Trophoblast cell (in vitro differentiated cells and primary cell): ENCODE results near the gene EIF5.

Experiments
- DNase-seq, 2 donors: peaks; one replicate each; pipeline ENCODE4 v3.0.0-alpha.2; 2016
- H2AFZ ChIP-seq: 2 replicates; pipeline ENCODE4 v1.6.1; 2013; ENCODE audit warnings: low read length, moderate library complexity, mild to moderate bottlenecking; ENCODE audit not compliant: insufficient read depth, poor library complexity
- H2AK5ac ChIP-seq: 2 replicates; pipeline ENCODE4 v1.6.1; 2013; ENCODE audit warnings: mild to moderate bottlenecking, low read length
- H2BK120ac ChIP-seq: 2 replicates; pipeline ENCODE4 v1.6.1; 2013; ENCODE audit warnings: low read length, mild to moderate bottlenecking, moderate library complexity; ENCODE audit not compliant: insufficient read depth, poor library complexity
- H2BK12ac ChIP-seq: 2 replicates; pipeline ENCODE4 v1.6.1; 2013; ENCODE audit warnings: mild to moderate bottlenecking, low read length, moderate library complexity
- H2BK5ac ChIP-seq: 2 replicates; pipeline ENCODE4 v1.6.1; 2013; ENCODE audit warnings: low read length, low read depth, moderate library complexity, mild to moderate bottlenecking; ENCODE audit not compliant: poor library complexity
- H3K14ac ChIP-seq: 2 replicates; pipeline ENCODE4 v1.6.1; 2013; ENCODE audit warnings: mild to moderate bottlenecking, low read length
- H3K18ac ChIP-seq: 2 replicates; pipeline ENCODE4 v1.6.1; 2013; ENCODE audit warnings: mild to moderate bottlenecking, low read length
- H3K23ac ChIP-seq: 2 replicates; pipeline ENCODE4 v1.6.1; 2013; ENCODE audit warnings: low read length
- H3K27ac ChIP-seq: 2 replicates; pipeline ENCODE4 v1.5.1; 2013; ENCODE audit warnings: low read depth, mild to moderate bottlenecking, inconsistent platforms, low read length, moderate library complexity
- H3K27me3 ChIP-seq: 2 replicates; pipeline ENCODE4 v1.6.1; 2013; ENCODE audit warnings: inconsistent platforms, mild to moderate bottlenecking, low read length, moderate library complexity; ENCODE audit not compliant: insufficient read depth
- H3K36me3 ChIP-seq, 2 experiments: 1 replicate in 1 of 2; 2 replicates in 1 of 2; pipeline ENCODE4 v1.6.1; 2013; ENCODE audit warnings: low read length in 2 of 2, mild to moderate bottlenecking in 2 of 2, moderate library complexity in 1 of 2; ENCODE audit not compliant: insufficient read depth in 2 of 2, control insufficient read depth in 1 of 2
- H3K4ac ChIP-seq: 2 replicates; pipeline ENCODE4 v1.6.1; 2013; ENCODE audit warnings: low read depth, mild to moderate bottlenecking, low read length, moderate library complexity
- H3K4me1 ChIP-seq, 2 experiments: 1 replicate in 1 of 2; 2 replicates in 1 of 2; pipeline ENCODE4 v1.6.1; 2013; ENCODE audit warnings: low read length in 2 of 2, mild to moderate bottlenecking in 2 of 2, moderate library complexity in 1 of 2; ENCODE audit not compliant: insufficient read depth in 2 of 2, control insufficient read depth in 1 of 2
- H3K4me2 ChIP-seq: 2 replicates; pipeline ENCODE4 v1.6.1; 2013; ENCODE audit warnings: inconsistent platforms, mild to moderate bottlenecking, low read length, moderate library complexity
- H3K4me3 ChIP-seq: 2 replicates; pipeline ENCODE4 v1.5.1; 2013; ENCODE audit warnings: mild to moderate bottlenecking, low read depth, low read length, inconsistent platforms
- H3K79me1 ChIP-seq: one replicate; pipeline ENCODE4 v1.6.1; 2013; ENCODE audit warnings: low read length
- H3K79me2 ChIP-seq: 2 replicates; pipeline ENCODE4 v1.6.1; 2013; ENCODE audit warnings: low read length, mild to moderate bottlenecking; ENCODE audit not compliant: control insufficient read depth, insufficient read depth, poor library complexity
- H3K9ac ChIP-seq: 2 replicates; pipeline ENCODE4 v1.6.1; 2013; ENCODE audit warnings: mild to moderate bottlenecking, low read length
- H3K9me3 ChIP-seq: 2 replicates; pipeline ENCODE4 v1.6.1; 2013; ENCODE audit warnings: low read depth, mild to moderate bottlenecking, control low read depth, inconsistent platforms, low read length; ENCODE audit not compliant: insufficient read depth
- H4K12ac ChIP-seq: 2 replicates; pipeline ENCODE4 v1.6.1; 2013; ENCODE audit warnings: low read depth, mild to moderate bottlenecking, low read length, moderate library complexity
- H4K8ac ChIP-seq: 2 replicates; pipeline ENCODE4 v1.6.1; 2013; ENCODE audit warnings: low read depth, mild to moderate bottlenecking, low read length, moderate library complexity
- H4K91ac ChIP-seq: one replicate; pipeline ENCODE4 v1.6.1; 2013; ENCODE audit warnings: low read depth, mild to moderate bottlenecking, low read length, moderate library complexity
- WGBS: extraction: QIAGEN DNeasy Blood & Tissue Kit; methylation state at CpG from one replicate; pipeline ENCODE4 v1.1.7; 2013; ENCODE audit warnings: missing lambda C conversion rate; ENCODE audit not compliant: insufficient read length, insufficient coverage; ENCODE audit errors: extremely low coverage; 5-methylcytosine and 5-hydroxymethylcytosine counted together

EIF5 gene

GRCh38 chr14:103367995-103368394, 34.0 kb downstream of the EIF5 start:
- Histone ChIP-seq H3K4me2 (no peak overlapping the region), H4K91ac (no peak overlapping the region), H3K23ac (no peak overlapping the region), H3K79me2 (no peaks in the 10 kb centered on the region), H3K4me3 (no peak overlapping the region), H3K79me1 (no peaks in the 10 kb centered on the region), H3K9ac (no peak overlapping the region), H4K8ac (no peak overlapping the region), H2AK5ac (no peak overlapping the region), H2BK12ac (no peak overlapping the region), H3K27me3 (no peaks in the 10 kb centered on the region), H3K18ac (no peak overlapping the region), H2BK5ac (no peak overlapping the region), H3K36me3 (no peaks in the 10 kb centered on the region), H3K4ac (no peak overlapping the region), H4K12ac (no peak overlapping the region), H2BK120ac (no peak overlapping the region), H3K9me3 (peaks cover under 1% of the 10 kb centered on the region), H3K14ac (no peak overlapping the region), H3K4me1 (peaks cover 0 to 3% of the 10 kb centered on the region in 2 experiments), H2AFZ (no peak overlapping the region), H3K27ac (no peak overlapping the region)
- WGBS = no CpG with 5 or more reads among the region's 4 CpGs
- peak in 1 of 2 donors; percentile 58 for DNase-seq

DNA sequence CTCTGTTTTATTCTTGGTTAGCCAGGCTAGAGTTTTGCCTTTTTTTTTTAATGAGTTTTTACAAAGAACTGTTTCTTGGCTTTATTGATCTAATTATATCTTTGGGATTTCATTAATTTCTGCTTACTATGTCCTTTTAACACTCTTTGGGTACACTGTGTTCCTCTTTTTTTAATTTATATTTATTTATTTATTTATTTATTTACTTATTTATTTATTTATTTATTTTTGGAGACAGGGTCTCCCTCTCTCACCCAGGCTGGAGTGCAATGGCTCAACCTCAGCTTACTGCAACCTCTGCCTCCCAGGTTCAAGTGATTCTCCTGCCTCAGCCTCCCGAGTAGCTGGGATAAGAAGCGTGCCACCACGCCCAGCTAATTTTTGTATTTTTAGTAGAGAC, 36.0 kb downstream of the EIF5 start:
- no peaks in the 10 kb centered on the region for H3K27me3 ChIP-seq
- H3K79me1 ChIP-seq = no peaks in the 10 kb centered on the region
- H4K12ac ChIP-seq = no peak overlapping the region
- H4K8ac ChIP-seq = no peak overlapping the region
- no peak overlapping the region for H3K4ac ChIP-seq
- no peak overlapping the region for H2BK5ac ChIP-seq
- H3K27ac ChIP-seq = no peak overlapping the region
- no peak overlapping the region for H3K18ac ChIP-seq
- H3K4me2 ChIP-seq = no peak overlapping the region
- H2BK12ac ChIP-seq = no peak overlapping the region
- H3K4me3 ChIP-seq = no peak overlapping the region
- WGBS = no CpG with 5 or more reads among the region's 3 CpGs
- H3K9ac ChIP-seq = no peak overlapping the region
- no peaks in the 10 kb centered on the region for H3K79me2 ChIP-seq
- no peak overlapping the region for H2AK5ac ChIP-seq
- H4K91ac ChIP-seq = no peak overlapping the region
- DNase-seq = no peak
- H2AFZ ChIP-seq = no peak overlapping the region
- no peaks in the 10 kb centered on the region for H3K36me3 ChIP-seq
- no peak overlapping the region for H3K23ac ChIP-seq
- no peak overlapping the region for H2BK120ac ChIP-seq
- no peak overlapping the region for H3K14ac ChIP-seq
- peaks cover 0 to 3% of the 10 kb centered on the region in 2 experiments for H3K4me1 ChIP-seq
- H3K9me3 ChIP-seq = no peaks in the 10 kb centered on the region

DNA sequence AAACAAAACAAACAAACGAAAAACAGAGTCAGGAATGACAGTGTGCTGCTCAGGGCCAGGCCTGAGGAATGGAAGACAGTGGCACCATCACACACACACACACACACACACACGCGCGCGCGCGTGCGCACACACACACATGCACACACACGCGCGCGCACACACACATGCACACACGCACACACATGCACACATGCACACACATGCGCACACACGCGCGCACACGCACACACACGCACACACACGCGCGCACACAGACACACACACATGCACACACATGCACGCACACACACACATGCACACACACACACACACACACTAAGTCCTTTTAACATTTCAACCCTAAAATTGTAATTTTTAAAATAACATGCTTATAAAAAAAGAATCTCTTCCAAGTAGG, 38.0 kb downstream of the EIF5 start:
- Histone ChIP-seq H3K4ac (no peak overlapping the region), H3K9ac (no peak overlapping the region), H2AK5ac (no peak overlapping the region), H4K12ac (no peak overlapping the region), H4K91ac (no peak overlapping the region), H4K8ac (no peak overlapping the region), H3K27ac (no peak overlapping the region), H2AFZ (no peak overlapping the region), H3K9me3 (no peaks in the 10 kb centered on the region), H3K18ac (no peak overlapping the region), H3K79me2 (no peaks in the 10 kb centered on the region), H3K79me1 (no peaks in the 10 kb centered on the region), H3K23ac (no peak overlapping the region), H2BK12ac (no peak overlapping the region), H3K36me3 (no peaks in the 10 kb centered on the region), H3K4me3 (peak overlapping the region; percentile 61), H3K4me2 (no peak overlapping the region), H2BK120ac (no peak overlapping the region), H3K4me1 (peaks cover 0 to 3% of the 10 kb centered on the region in 2 experiments), H3K14ac (no peak overlapping the region), H2BK5ac (no peak overlapping the region), H3K27me3 (no peaks in the 10 kb centered on the region)
- no peak for DNase-seq
- WGBS = no CpG with 5 or more reads among the region's 23 CpGs

GRCh38 chr14:103372552-103373304, 38.7 kb downstream of the EIF5 start:
- Histone ChIP-seq H3K27me3 (no peaks in the 10 kb centered on the region), H3K4me1 (peaks cover 0 to 3% of the 10 kb centered on the region in 2 experiments), H2BK12ac (no peak overlapping the region), H3K27ac (no peak overlapping the region), H3K4me3 (no peak overlapping the region), H3K79me1 (no peaks in the 10 kb centered on the region), H3K36me3 (no peaks in the 10 kb centered on the region), H3K79me2 (no peaks in the 10 kb centered on the region), H3K9ac (no peak overlapping the region), H4K12ac (no peak overlapping the region), H3K4ac (no peak overlapping the region), H3K4me2 (no peak overlapping the region), H3K9me3 (no peaks in the 10 kb centered on the region), H3K23ac (no peak overlapping the region), H2BK120ac (no peak overlapping the region), H3K18ac (no peak overlapping the region), H2AFZ (no peak overlapping the region), H4K8ac (no peak overlapping the region), H3K14ac (no peak overlapping the region), H2BK5ac (no peak overlapping the region), H4K91ac (no peak overlapping the region), H2AK5ac (no peak overlapping the region)
- DNase-seq = peak; percentile 26 to 31
- no CpG with 5 or more reads among the region's 11 CpGs for WGBS
